ENCODE data around the gene GGA1. TPM values are rescaled to one million over a fixed set of nuclear protein-coding genes. Genes with fewer than 3 reads are reported as not detected.

Gene GGA1
- total RNA-seq, 1 experiment from 2014 or later: 99.2 TPM

GRCh38 chr22:37661160-37661924, 52.7 kb downstream of the GGA1 start:
- H3K9me2 ChIP-seq (ENCODE audit: insufficient read depth): no peaks in the 10 kb centered on the region
- H3K27ac ChIP-seq: no peak overlapping the region
- H3K27me3 ChIP-seq (ENCODE audit: insufficient read depth, low read depth): no peaks in the 10 kb centered on the region
- intact Hi-C loops (cut with micrococcal nuclease; ENCODE audit: unreplicated experiment): no loop called here
- BruUV-seq (replicated peaks): no TSS peak
- no peak overlapping the region for H2AFZ ChIP-seq
- H3K9me3 ChIP-seq (ENCODE audit: insufficient read depth, low read depth): no peaks in the 10 kb centered on the region
- H3F3A ChIP-seq (ENCODE audit: insufficient read depth, low read depth): peaks cover 17% of the 10 kb centered on the region
- peaks cover 28% of the 10 kb centered on the region for H3K4me1 ChIP-seq (replicated peaks; ENCODE audit: insufficient read depth)
- peaks cover 32% of the 10 kb centered on the region for H3K79me2 ChIP-seq (ENCODE audit: low read depth)
- peaks cover 14% of the 10 kb centered on the region for H4K20me1 ChIP-seq (ENCODE audit: insufficient read depth)
- ChIA-PET POLR2A (ENCODE audit: unreplicated experiment) (interaction anchor here (0.6 to 0.8 kb wide), 3 partner anchors 16 to 146 kb away, joined by 3 to 4 read pairs (median 4); partner anchors contain the start of gene GCAT), CTCF (interaction anchor here (0.6 to 1.3 kb wide), 4 partner anchors 13 to 76 kb away, joined by 3 to 7 read pairs (median 4); partner anchors contain the start of gene NOL12)
- no peak for TF ChIP-seq EZH2 (IDR thresholded peaks at IDR 0.05; ENCODE audit: low read depth)
- peak; percentile 47 for TF ChIP-seq CTCF (conservative IDR thresholded peaks at IDR 0.05)
- no peak overlapping the region for H3K4me3 ChIP-seq
- peak overlapping the region; percentile 98; the same call in 1 of the 2 replicates for H3K4me2 ChIP-seq
- no peak for DNase-seq
- H3K36me3 ChIP-seq (ENCODE audit: low read depth): no peaks in the 10 kb centered on the region

GRCh38 chr22:37662039-37662438, 53.4 kb downstream of the GGA1 start:
- no peak for DNase-seq
- H3K27me3 ChIP-seq (ENCODE audit: insufficient read depth, low read depth): no peaks in the 10 kb centered on the region
- ChIA-PET CTCF (interaction anchor here (0.8 to 1.3 kb wide), 3 partner anchors 13 to 24 kb away, joined by 3 to 5 read pairs (median 4); partner anchors contain the start of gene NOL12), POLR2A (ENCODE audit: unreplicated experiment) (interaction anchor here (0.6 kb wide), 1 partner anchor 19 kb away, joined by 4 read pairs; no protein-coding TSS in a partner anchor)
- peaks cover 12% of the 10 kb centered on the region for H3F3A ChIP-seq (ENCODE audit: insufficient read depth, low read depth)
- H2AFZ ChIP-seq: no peak overlapping the region
- H3K4me3 ChIP-seq: no peak overlapping the region
- BruUV-seq (replicated peaks): no TSS peak
- no peaks in the 10 kb centered on the region for H3K36me3 ChIP-seq (ENCODE audit: low read depth)
- H3K4me2 ChIP-seq: no peak overlapping the region
- H3K4me1 ChIP-seq (replicated peaks; ENCODE audit: insufficient read depth): peaks cover 28% of the 10 kb centered on the region
- intact Hi-C loops (cut with micrococcal nuclease; ENCODE audit: unreplicated experiment): no loop called here
- no peaks in the 10 kb centered on the region for H3K9me3 ChIP-seq (ENCODE audit: insufficient read depth, low read depth)
- no peaks in the 10 kb centered on the region for H3K9me2 ChIP-seq (ENCODE audit: insufficient read depth)
- H4K20me1 ChIP-seq (ENCODE audit: insufficient read depth): peaks cover 14% of the 10 kb centered on the region
- TF ChIP-seq CTCF (conservative IDR thresholded peaks at IDR 0.05) (no peak), EZH2 (IDR thresholded peaks at IDR 0.05; ENCODE audit: low read depth) (no peak)
- no peak overlapping the region for H3K27ac ChIP-seq
- H3K79me2 ChIP-seq (ENCODE audit: low read depth): peaks cover 32% of the 10 kb centered on the region

GRCh38 chr22:37663521-37664140, 55.0 kb downstream of the GGA1 start:
- Histone ChIP-seq H3K79me2 (ENCODE audit: low read depth) (peaks cover 35% of the 10 kb centered on the region), H3K4me2 (no peak overlapping the region), H3K27ac (no peak overlapping the region), H3K4me1 (replicated peaks; ENCODE audit: insufficient read depth) (peaks cover 26% of the 10 kb centered on the region), H4K20me1 (ENCODE audit: insufficient read depth) (peaks cover 14% of the 10 kb centered on the region), H2AFZ (no peak overlapping the region), H3K9me3 (ENCODE audit: insufficient read depth, low read depth) (no peaks in the 10 kb centered on the region), H3F3A (ENCODE audit: insufficient read depth, low read depth) (peaks cover 16% of the 10 kb centered on the region), H3K36me3 (ENCODE audit: low read depth) (no peaks in the 10 kb centered on the region), H3K4me3 (no peak overlapping the region), H3K9me2 (ENCODE audit: insufficient read depth) (no peaks in the 10 kb centered on the region), H3K27me3 (ENCODE audit: insufficient read depth, low read depth) (no peaks in the 10 kb centered on the region)
- TF ChIP-seq CTCF (conservative IDR thresholded peaks at IDR 0.05): no peak
- intact Hi-C loops (cut with micrococcal nuclease; ENCODE audit: unreplicated experiment): no loop called here
- POLR2A ChIA-PET (ENCODE audit: unreplicated experiment): interaction anchor here (0.5 kb wide), 1 partner anchor 142 kb away, joined by 3 read pairs; a partner anchor contains a TSS
- BruUV-seq (replicated peaks): no TSS peak
- DNase-seq: no peak
- CTCF ChIA-PET: interaction anchor here (1.0 kb wide), 1 partner anchor 28 kb away, joined by 3 read pairs; no protein-coding TSS in a partner anchor

All from PC-9 (cell line).